ENCODE measurements around the gene SMYD3. TPM values are rescaled to one million over a fixed set of nuclear protein-coding genes. Genes with fewer than 3 reads are reported as not detected.

SMYD3 gene
- total RNA-seq, 6 experiments from 2014 or later: 6.3 to 10.0 (median 6.6) TPM

DNA sequence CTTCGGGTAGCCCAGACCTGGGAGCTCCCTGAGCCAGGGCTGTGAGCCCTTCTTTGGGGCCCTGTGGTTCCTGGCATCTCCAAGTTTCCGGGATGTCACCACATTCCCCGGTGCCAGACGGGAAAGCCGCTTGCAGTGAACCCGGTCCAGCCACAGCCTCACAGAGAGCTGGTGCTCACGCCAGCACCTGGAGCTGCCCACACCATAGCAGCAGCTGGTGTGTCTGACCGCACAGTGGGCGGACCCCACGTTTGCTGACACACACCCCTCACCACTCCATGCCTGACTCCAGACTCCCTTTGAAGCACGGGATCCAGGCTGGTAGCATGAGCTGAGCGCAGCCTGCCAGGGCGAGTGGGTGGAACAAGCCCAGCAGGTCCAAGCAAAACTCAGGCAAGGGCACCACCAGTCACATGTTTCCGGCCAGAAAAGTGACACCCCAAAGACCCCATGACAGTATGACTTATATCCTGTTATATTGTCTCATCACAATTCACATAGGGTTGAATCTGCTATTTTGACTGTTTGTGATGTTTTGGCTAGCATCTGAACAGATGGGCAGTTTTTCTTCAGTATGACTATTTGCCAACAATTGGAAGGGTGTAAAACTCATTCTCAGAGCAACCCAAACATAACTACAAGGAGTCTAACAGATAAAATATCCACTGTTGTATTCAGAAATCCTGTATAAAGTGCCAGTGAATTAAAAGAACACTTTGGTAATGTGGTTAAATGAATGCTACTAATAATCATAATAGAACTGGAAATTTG, 285.4 kb downstream of the SMYD3 start:
- Histone ChIP-seq H3K4me3 (no peak overlapping the region), H3K4me1 (no peaks in the 10 kb centered on the region), H3K27me3 (no peaks in the 10 kb centered on the region), H3K36me3 (no peaks in the 10 kb centered on the region), H3K27ac (no peak overlapping the region), H3K9me3 (peaks cover 0 to 2% (median 0%) of the 10 kb centered on the region in 4 donors)
- DNase-seq (peak in 1 of 3 donors; percentile 39), ATAC-seq (no peak)
- intact Hi-C loops (cut with DNase I): no loop called here
- WGBS (ENCODE audit: insufficient coverage, low coverage, low lambda C conversion rate, missing lambda C conversion rate): 33% methylated on average over 3 of the region's 14 CpGs
- TF ChIP-seq, protein P1, sequence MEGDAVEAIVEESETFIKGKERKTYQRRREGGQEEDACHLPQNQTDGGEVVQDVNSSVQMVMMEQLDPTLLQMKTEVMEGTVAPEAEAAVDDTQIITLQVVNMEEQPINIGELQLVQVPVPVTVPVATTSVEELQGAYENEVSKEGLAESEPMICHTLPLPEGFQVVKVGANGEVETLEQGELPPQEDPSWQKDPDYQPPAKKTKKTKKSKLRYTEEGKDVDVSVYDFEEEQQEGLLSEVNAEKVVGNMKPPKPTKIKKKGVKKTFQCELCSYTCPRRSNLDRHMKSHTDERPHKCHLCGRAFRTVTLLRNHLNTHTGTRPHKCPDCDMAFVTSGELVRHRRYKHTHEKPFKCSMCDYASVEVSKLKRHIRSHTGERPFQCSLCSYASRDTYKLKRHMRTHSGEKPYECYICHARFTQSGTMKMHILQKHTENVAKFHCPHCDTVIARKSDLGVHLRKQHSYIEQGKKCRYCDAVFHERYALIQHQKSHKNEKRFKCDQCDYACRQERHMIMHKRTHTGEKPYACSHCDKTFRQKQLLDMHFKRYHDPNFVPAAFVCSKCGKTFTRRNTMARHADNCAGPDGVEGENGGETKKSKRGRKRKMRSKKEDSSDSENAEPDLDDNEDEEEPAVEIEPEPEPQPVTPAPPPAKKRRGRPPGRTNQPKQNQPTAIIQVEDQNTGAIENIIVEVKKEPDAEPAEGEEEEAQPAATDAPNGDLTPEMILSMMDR (IDR thresholded peaks at IDR 0.05): no peak
- no peak for TF ChIP-seq POLR2A (IDR thresholded peaks at IDR 0.05)

DNA sequence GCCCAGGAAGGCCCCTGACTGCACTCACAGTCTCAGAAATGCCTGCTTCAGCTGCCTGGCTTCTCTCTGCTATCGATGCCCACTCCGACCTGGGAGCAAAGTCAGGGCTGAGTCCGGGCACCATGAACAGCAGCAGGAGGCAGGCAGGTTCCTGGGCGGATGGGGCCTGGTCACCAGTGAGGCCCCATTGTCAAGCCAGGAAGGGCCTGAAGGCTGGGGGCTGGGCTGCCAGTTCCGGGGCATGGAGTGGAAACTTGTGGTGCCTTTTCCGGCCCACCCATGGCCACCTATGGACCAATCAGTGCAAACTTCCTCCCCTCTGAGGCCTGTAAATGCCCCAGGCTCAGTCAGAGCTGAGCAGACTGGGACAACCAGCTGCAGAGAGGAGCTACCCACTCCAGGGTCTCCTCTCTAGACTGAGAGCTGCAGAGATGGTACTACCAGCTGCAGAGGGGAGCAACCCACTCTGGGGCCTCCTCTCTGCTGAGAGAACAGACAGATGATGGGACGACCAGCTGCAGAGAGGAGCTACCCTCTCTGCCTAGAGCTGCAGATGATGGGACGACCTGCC, 286.5 kb downstream of the SMYD3 start:
- Histone ChIP-seq H3K27ac (no peak overlapping the region), H3K4me1 (no peaks in the 10 kb centered on the region), H3K36me3 (no peaks in the 10 kb centered on the region), H3K4me3 (no peak overlapping the region), H3K27me3 (no peaks in the 10 kb centered on the region), H3K9me3 (peaks cover 0 to 2% (median 0%) of the 10 kb centered on the region in 4 donors)
- TF ChIP-seq, protein P1 (IDR thresholded peaks at IDR 0.05): no peak
- no peak for TF ChIP-seq POLR2A (IDR thresholded peaks at IDR 0.05)
- intact Hi-C loops (cut with DNase I): no loop called here
- WGBS (ENCODE audit: insufficient coverage, low coverage, low lambda C conversion rate, missing lambda C conversion rate): no CpG with 5 or more reads among the region's 8 CpGs
- DNase-seq (peak in 1 of 3 donors; percentile 20), ATAC-seq (no peak)

GRCh38 chr1:246219508-246220030, 287.5 kb downstream of the SMYD3 start:
- H3K36me3 ChIP-seq: no peaks in the 10 kb centered on the region
- no peaks in the 10 kb centered on the region for H3K27me3 ChIP-seq
- peaks cover 0 to 2% (median 0%) of the 10 kb centered on the region in 4 donors for H3K9me3 ChIP-seq
- intact Hi-C loops (cut with DNase I): no loop called here
- TF ChIP-seq, protein P1 (IDR thresholded peaks at IDR 0.05): no peak
- no peak for TF ChIP-seq POLR2A (IDR thresholded peaks at IDR 0.05)
- ATAC-seq: no peak
- peak in 1 of 3 donors; percentile 21 for DNase-seq
- no peak overlapping the region for H3K4me3 ChIP-seq
- no peak overlapping the region for H3K27ac ChIP-seq
- H3K4me1 ChIP-seq: no peaks in the 10 kb centered on the region
- WGBS (ENCODE audit: insufficient coverage, low coverage, low lambda C conversion rate, missing lambda C conversion rate): 86% methylated on average over 5 of the region's 11 CpGs

GRCh38 chr1:246218686-246219085, 288.4 kb downstream of the SMYD3 start:
- Histone ChIP-seq H3K4me1 (no peaks in the 10 kb centered on the region), H3K27ac (no peak overlapping the region), H3K4me3 (no peak overlapping the region), H3K9me3 (peaks cover 0 to 2% (median 0%) of the 10 kb centered on the region in 4 donors), H3K27me3 (no peaks in the 10 kb centered on the region), H3K36me3 (no peaks in the 10 kb centered on the region)
- 45% methylated on average over 2 of the region's 2 CpGs for WGBS (ENCODE audit: insufficient coverage, low coverage, low lambda C conversion rate, missing lambda C conversion rate)
- ATAC-seq: peak in 2 of 4 donors; percentile 30 to 42
- TF ChIP-seq POLR2A (IDR thresholded peaks at IDR 0.05): no peak
- TF ChIP-seq, protein P1 (IDR thresholded peaks at IDR 0.05): no peak
- intact Hi-C loops (cut with DNase I): no loop called here
- DNase-seq: no peak
